SU-DHL-6 (cell line): ENCODE measurements around the gene RAB17.

Experiments
- EZH2phosphoT487 ChIP-seq: fragments of 200-600 bp; sonication (generic), shearing (Covaris generic); conservative IDR thresholded peaks from 2 replicates; pipeline ENCODE4 v1.6.1; 2018; ENCODE audit warnings: mild to moderate bottlenecking, antibody characterized with exemption, low read length, moderate library complexity, mixed read lengths
- TF ChIP-seq, protein P1 (sequence below): fragments of 200-600 bp; sonication (generic); IDR thresholded peaks from one replicate; pipeline ENCODE4 v1.5.1; 2017; ENCODE audit warnings: antibody characterized with exemption, mild to moderate bottlenecking, low read length, moderate library complexity; ENCODE audit not compliant: insufficient read depth, poor library complexity, severe bottlenecking

- TF ChIP-seq, protein P1, sequence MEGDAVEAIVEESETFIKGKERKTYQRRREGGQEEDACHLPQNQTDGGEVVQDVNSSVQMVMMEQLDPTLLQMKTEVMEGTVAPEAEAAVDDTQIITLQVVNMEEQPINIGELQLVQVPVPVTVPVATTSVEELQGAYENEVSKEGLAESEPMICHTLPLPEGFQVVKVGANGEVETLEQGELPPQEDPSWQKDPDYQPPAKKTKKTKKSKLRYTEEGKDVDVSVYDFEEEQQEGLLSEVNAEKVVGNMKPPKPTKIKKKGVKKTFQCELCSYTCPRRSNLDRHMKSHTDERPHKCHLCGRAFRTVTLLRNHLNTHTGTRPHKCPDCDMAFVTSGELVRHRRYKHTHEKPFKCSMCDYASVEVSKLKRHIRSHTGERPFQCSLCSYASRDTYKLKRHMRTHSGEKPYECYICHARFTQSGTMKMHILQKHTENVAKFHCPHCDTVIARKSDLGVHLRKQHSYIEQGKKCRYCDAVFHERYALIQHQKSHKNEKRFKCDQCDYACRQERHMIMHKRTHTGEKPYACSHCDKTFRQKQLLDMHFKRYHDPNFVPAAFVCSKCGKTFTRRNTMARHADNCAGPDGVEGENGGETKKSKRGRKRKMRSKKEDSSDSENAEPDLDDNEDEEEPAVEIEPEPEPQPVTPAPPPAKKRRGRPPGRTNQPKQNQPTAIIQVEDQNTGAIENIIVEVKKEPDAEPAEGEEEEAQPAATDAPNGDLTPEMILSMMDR, result no peak
- TF ChIP-seq EZH2phosphoT487, result no peak
Observed at GRCh38 chr2:237590272-237591140, at the start of gene RAB17.
